Loucy (cell line): ENCODE data around the gene S1PR3.

Source experiments
- CTCF ChIP-seq: fragments of 200-600 bp; sonication (generic); conservative IDR thresholded peaks from 2 replicates; pipeline ENCODE4 v1.5.1; 2014; ENCODE audit warnings: mild to moderate bottlenecking, antibody characterized with exemption, low read length
- EZH2phosphoT487 ChIP-seq: fragments of 200-600 bp; IDR thresholded peaks from 2 replicates; pipeline ENCODE4 v1.6.1; 2018; ENCODE audit warnings: antibody characterized with exemption, mild to moderate bottlenecking, moderate library complexity, borderline replicate concordance

GRCh38 chr9:89014153-89014552, 22.9 kb downstream of the S1PR3 start:
- TF ChIP-seq CTCF (no peak), EZH2phosphoT487 (no peak)
